Colonic mucosa (tissue), 4 donors: ENCODE data around the gene CIB4. TPM values are rescaled to one million over a fixed set of nuclear protein-coding genes. Genes with fewer than 3 reads are reported as not detected.

Source experiments
- DNase-seq: peaks from one replicate; pipeline ENCODE4 v3.0.0-alpha.2; 2020
- H3K27ac ChIP-seq: fragments of 200-600 bp; one replicate; pipeline ENCODE4 v1.8.0; 2021
- H3K27me3 ChIP-seq: fragments of 200-600 bp; one replicate; pipeline ENCODE4 v1.8.0; 2021
- H3K36me3 ChIP-seq: fragments of 200-600 bp; one replicate; pipeline ENCODE4 v1.8.0; 2021
- H3K4me1 ChIP-seq: fragments of 200-600 bp; one replicate; pipeline ENCODE4 v1.8.0; 2021; ENCODE audit warnings: mild to moderate bottlenecking
- H3K4me3 ChIP-seq: fragments of 200-600 bp; one replicate; pipeline ENCODE4 v1.8.0; 2021
- H3K9ac ChIP-seq, 2 donors: one replicate each; pipeline ENCODE4 v1.7.0; 2013; ENCODE audit warnings: control low read depth in 2 of 2, low read depth in 2 of 2, low read length in 2 of 2
- H3K9me3 ChIP-seq: fragments of 200-600 bp; one replicate; pipeline ENCODE4 v1.8.0; 2021
- CTCF ChIP-seq: fragments of 200-600 bp; IDR thresholded peaks from one replicate; pipeline ENCODE4 v1.8.0; 2022; ENCODE audit warnings: antibody characterized with exemption, mild to moderate bottlenecking
- intact Hi-C: fragments of 100-400 bp; cut with DNase I; formaldehyde crosslinking; loops from one replicate; pipeline ENCODE4 v1.14.1; 2022
- total RNA-seq, 2 donors: library from RNA; stranded (reverse); fragmentation: NEBNext Ultra II Directional in 1 of 2; extraction: Animal tissue kit (Norgen Biotek cat#: 25700) in 1 of 2; gene quantifications; one replicate each; pipeline ENCODE4 v1.2.1, GENCODE V29; 2021
- donor health status: healthy.
- donor health status: DM: no; HTN: no; CAD: no.
- donor health status: DM: no; HTN: no; CAD: no.

The CIB4 gene
- total RNA-seq, 2 donors from 2014 or later: not detected

DNA sequence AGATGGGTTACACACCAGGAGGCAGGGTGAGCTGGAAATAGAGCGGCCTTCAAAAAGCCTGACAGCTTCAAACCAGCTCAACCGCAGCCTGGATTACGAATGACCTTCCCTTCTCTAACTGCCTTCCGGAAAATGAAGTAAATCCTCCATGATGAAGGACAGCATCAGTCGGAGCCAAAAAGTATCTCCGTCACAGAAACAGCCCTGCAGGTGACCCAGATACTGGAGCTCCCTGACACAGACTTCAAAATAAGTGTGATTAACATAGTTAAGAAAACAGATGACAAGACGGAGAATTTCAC lies 10.3 kb upstream of the CIB4 start:
- Histone ChIP-seq H3K9me3 (no peaks in the 10 kb centered on the region), H3K27ac (no peak overlapping the region), H3K27me3 (no peaks in the 10 kb centered on the region), H3K36me3 (no peaks in the 10 kb centered on the region), H3K9ac (no peak overlapping the region), H3K4me1 (no peaks in the 10 kb centered on the region), H3K4me3 (no peak overlapping the region)
- intact Hi-C loops: no loop called here
- no peak for TF ChIP-seq CTCF
- DNase-seq: no peak

- H3K4me3 ChIP-seq: no peak overlapping the region
- no peak for TF ChIP-seq CTCF
- no peaks in the 10 kb centered on the region for H3K4me1 ChIP-seq
- H3K36me3 ChIP-seq: no peaks in the 10 kb centered on the region
- intact Hi-C loops: no loop called here
- H3K9ac ChIP-seq: no peak overlapping the region
- H3K9me3 ChIP-seq: no peaks in the 10 kb centered on the region
- H3K27ac ChIP-seq: no peak overlapping the region
- DNase-seq: no peak
- no peaks in the 10 kb centered on the region for H3K27me3 ChIP-seq
Measured at GRCh38 chr2:26650713-26651469, 9.7 kb upstream of the CIB4 start.

GRCh38 chr2:26649992-26650712 lies 9.0 kb upstream of the CIB4 start:
- DNase-seq: no peak
- H3K27me3 ChIP-seq: no peaks in the 10 kb centered on the region
- no peaks in the 10 kb centered on the region for H3K36me3 ChIP-seq
- no peaks in the 10 kb centered on the region for H3K4me1 ChIP-seq
- H3K9ac ChIP-seq: no peak overlapping the region
- H3K4me3 ChIP-seq: no peak overlapping the region
- H3K9me3 ChIP-seq: no peaks in the 10 kb centered on the region
- intact Hi-C loops: no loop called here
- H3K27ac ChIP-seq: no peak overlapping the region
- no peak for TF ChIP-seq CTCF

DNA sequence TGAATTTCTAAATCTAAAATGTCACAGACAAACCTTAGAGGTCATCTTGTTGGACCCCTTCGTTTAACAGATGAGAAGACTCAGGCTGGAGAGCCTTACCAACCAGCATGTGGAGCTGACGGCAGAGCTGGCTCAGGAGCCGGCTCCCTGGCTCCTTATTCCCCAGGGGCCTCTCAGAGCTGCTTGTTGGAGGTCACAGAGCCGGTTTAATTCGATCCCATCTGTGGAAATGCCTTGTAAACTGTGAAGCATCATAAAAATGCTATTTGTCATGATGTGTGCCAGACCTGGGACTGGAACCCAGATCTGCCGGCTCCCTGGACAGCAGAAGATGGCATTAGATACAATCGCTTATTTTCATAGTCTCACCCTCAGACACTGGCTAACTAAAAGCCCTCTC lies 8.2 kb upstream of the CIB4 start:
- intact Hi-C loops: no loop called here
- Histone ChIP-seq H3K27ac (no peak overlapping the region), H3K9ac (no peak overlapping the region)

DNA sequence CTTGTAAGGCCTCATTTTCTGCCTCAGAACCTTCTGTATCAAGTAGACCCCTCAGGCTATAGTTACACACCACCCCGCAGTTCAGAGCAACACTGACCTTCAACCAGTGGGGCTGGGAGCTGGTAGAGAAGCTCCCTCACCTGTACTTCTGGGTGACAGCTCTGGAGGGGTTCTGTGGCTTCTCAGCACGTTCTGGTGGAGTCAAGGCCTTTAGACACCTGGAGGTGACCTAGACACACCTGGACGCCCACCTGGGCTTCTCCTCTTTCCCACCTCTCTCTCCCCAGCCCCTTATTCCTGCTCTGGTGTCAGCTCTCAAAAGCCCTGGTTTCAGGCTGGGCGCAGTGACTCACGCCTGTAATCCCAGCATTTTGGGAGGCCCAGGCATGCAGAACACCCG lies 7.3 kb upstream of the CIB4 start:
- Histone ChIP-seq H3K27me3 (no peaks in the 10 kb centered on the region), H3K4me1 (no peaks in the 10 kb centered on the region), H3K27ac (no peak overlapping the region), H3K9me3 (no peaks in the 10 kb centered on the region), H3K9ac (no peak overlapping the region), H3K4me3 (no peak overlapping the region), H3K36me3 (no peaks in the 10 kb centered on the region)
- intact Hi-C loops: no loop called here
- no peak for DNase-seq
- TF ChIP-seq CTCF: no peak

More for the DNA sequence above, 8.2 kb upstream of the CIB4 start:
- no peak for TF ChIP-seq CTCF
- DNase-seq: no peak
- Histone ChIP-seq H3K4me1 (no peaks in the 10 kb centered on the region), H3K27me3 (no peaks in the 10 kb centered on the region), H3K4me3 (no peak overlapping the region), H3K9me3 (no peaks in the 10 kb centered on the region), H3K36me3 (no peaks in the 10 kb centered on the region)
